Thoracic aorta endothelial cell (primary cell): ENCODE measurements around the gene CDKN1C. TPM values are rescaled to one million over a fixed set of nuclear protein-coding genes. Genes with fewer than 3 reads are reported as not detected.

ENCODE experiments used
- small RNA-seq: library from RNA; depleted of rRNA; stranded (forward); fragments of <200 nt; gene quantifications from one replicate; pipeline ENCODE3, GENCODE V24; 2012
- total RNA-seq: library from RNA; depleted of rRNA; stranded (reverse); fragments of >200 nt; gene quantifications from 2 replicates; pipeline ENCODE4 v1.2.3, GENCODE V29; 2012

CDKN1C gene
- 2.1 and 2.9 TPM in 2 replicates for total RNA-seq

GRCh38 chr11:2885678-2886081, at the start of gene CDKN1C:
Gene CDKN1C, minus strand, starts transcription at chr11:2885775. Its CDS starts 319 bp downstream, at chr11:2885456.

GRCh38 chr11:2928605-2929530, 43.3 kb upstream of the CDKN1C start, which contains the start of gene PHLDA2:
Gene PHLDA2, minus strand, starts transcription at chr11:2929420. Its CDS starts 56 bp downstream, at chr11:2929364.

Small RNAs within 50 kb of the gene (small RNA-seq; reads per million reads assigned to genes)
- not detected for gene AC013791.1

Other genes with a start within 250 kb of the CDKN1C start
- 2.5 and 2.8 TPM in 2 replicates for gene KCNQ1OT1, start 185.8 kb downstream of the CDKN1C start, total RNA-seq
- gene PHLDA2, start 43.6 kb upstream of the CDKN1C start, total RNA-seq: 7.6 and 11.4 TPM in 2 replicates
- 169 and 203 TPM in 2 replicates for gene NAP1L4, start 106.6 kb upstream of the CDKN1C start, total RNA-seq
- gene CARS1, start 171.6 kb upstream of the CDKN1C start, total RNA-seq: 53.5 and 56.4 TPM in 2 replicates